SIG-M5 treated with dmso at 0.1 percent for 504 hours (cell line): Measurements from ENCODE around the gene CTNNBL1.

Experiments
- DNase-seq: peaks from one replicate; lab custom pipeline; 2025; ENCODE audit not compliant: unreplicated experiment; lab: John Stamatoyannopoulos, UW

Gene CTNNBL1

DNA sequence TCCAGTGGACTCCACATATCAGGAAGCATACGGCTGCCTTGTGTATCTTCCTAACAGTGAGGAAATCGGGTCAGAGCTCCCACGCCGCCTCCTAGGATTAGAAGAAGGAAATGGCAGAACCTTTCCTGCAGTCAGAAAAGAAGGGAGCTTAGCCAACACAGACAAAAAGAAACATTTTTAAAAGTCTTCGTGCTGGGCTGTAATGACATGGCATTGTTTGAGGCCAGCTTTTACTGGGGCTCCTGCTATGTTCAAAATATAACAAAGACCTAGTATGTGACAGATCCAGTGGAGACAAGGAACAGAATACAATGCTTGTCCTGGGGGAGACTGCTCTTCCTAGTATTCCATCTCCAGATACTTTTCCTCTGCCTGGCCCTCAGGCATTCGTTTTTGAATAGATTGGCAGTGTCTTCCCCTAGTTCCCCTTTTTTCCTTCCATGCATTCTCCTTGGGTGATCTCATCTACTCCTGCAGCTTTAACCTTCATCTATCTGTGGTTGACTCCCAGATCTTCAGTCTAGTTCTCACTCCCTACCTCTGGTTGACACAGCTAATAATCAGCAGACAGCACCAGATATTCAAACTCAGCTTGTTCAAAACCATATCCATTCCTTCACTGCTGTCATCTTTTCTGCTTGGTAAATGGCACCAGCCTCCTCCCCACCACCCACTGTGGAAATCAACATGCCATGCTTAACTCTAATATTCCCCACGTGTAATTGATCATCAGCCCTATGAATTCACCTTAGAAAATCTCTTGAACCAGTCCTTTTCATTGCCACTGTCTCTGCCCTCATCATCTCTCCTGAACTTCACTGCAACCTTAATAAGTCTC, 114.6 kb downstream of the CTNNBL1 start:
- no peak for DNase-seq

GRCh38 chr20:37810027-37810426, 116.2 kb downstream of the CTNNBL1 start:
- no peak for DNase-seq

DNA sequence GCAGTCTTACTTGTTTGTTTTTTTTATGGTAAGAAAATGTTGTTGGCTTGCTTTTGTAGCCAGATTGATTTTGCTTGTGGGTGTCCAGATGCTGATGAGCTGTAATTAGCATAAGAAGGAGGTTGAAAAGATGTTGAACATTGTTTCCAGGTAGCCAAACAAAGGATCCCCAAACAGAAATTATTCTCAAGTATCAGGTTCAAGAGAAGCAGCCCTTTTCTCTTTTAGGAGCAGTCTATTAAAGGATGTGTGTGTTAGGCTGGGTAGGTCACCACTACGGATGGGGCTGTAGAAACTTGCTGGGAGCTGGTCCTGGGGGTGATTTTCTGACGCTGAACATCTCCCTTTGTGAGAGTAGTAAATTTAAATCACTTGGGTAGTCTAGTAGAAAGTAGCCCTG, 122.2 kb downstream of the CTNNBL1 start:
- no peak for DNase-seq

GRCh38 chr20:37816726-37817125, 122.9 kb downstream of the CTNNBL1 start:
- no peak for DNase-seq

DNA sequence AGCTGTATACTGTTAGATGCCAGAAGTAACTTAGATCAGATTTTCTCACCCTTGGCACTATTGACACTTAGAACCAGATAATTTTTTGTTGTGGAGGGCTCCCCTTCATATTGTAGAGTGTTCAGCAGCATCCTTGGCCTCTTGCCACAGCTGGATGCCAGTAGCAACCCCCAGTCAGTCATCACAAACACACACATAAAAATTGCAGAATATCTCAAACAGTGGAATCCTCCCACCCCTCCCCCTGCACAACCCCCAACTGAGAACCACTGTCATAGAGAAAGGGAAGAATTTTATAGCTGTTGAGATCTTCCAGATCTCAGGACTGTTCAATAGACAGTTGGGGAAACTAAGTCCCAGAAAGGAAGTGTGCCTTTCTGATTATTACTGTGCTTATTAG, 127.9 kb downstream of the CTNNBL1 start:
- DNase-seq: no peak

GRCh38 chr20:37822141-37822601, 128.3 kb downstream of the CTNNBL1 start:
- DNase-seq: no peak

DNA sequence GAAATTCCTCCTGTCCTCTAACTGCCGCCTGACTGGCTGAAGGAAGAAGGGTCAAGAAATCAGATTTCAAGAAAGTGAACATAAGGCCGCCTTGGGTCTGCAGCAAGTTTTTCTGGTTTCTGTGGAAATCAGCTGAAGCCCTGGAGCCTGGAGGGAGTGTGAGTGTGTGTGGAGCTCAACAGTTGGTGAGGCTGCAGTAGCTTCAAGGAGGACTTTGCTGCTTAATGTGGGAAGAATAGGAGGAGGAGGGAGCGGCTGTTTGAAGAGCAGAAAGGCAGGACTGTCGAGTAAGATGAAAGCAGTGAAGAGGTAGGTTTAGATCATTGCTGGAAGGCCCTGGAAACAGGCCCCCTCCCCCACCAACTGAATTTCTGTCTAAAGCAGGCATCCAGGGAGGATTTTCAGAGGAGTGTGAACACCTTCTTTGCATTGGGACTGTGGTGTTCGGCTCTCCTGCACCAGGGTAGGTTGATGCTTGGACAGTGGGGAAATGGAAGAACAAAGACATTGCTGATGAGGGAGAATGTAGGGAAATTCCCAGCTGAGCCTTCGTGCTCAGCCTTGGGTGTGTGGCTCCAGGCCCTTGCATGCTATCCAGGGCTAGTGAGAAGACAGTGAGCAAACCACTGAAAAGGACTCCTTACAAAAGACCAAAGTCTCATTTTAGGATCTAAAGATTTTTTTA, 129.6 kb downstream of the CTNNBL1 start:
- peak; percentile 15 for DNase-seq

GRCh38 chr20:37827605-37828004, 133.8 kb downstream of the CTNNBL1 start:
- DNase-seq: no peak

- DNase-seq: no peak
Observed at GRCh38 chr20:37828684-37829083, 134.9 kb downstream of the CTNNBL1 start.

- DNase-seq: no peak
Observed at GRCh38 chr20:37829128-37829527, 135.3 kb downstream of the CTNNBL1 start.

DNA sequence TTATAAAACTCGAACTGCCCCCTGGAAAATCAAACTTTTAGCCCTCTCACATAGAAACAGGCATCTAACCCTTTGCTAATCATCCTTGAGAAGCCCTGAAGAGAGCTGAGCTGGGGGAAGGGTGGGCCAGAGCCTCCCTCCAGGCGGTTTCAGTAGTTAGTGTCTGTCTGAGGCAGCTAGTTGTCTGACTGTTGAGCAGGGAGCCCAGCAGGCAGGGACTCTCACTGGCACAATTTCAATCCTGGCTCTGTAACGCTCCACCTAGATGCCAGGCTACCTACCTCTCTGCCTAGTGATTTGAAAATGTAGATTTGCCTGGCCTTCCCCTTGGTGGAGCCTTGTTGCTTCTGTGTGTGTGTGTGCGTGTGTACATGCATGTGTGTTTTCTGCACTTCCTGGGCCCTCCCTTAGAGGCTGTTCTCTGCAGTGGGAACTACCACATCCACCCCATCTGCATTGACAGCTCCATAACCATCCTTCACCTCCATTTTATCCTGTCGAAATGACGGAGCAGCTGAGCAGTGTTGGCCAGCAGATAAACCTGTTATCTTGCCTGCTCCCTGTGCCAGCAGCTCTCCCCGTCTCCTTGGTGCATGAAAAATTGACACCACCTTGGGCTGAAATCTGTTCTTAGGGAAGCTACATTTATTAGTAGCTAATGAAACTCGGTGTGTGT, 139.5 kb downstream of the CTNNBL1 start:
- DNase-seq: no peak

DNA sequence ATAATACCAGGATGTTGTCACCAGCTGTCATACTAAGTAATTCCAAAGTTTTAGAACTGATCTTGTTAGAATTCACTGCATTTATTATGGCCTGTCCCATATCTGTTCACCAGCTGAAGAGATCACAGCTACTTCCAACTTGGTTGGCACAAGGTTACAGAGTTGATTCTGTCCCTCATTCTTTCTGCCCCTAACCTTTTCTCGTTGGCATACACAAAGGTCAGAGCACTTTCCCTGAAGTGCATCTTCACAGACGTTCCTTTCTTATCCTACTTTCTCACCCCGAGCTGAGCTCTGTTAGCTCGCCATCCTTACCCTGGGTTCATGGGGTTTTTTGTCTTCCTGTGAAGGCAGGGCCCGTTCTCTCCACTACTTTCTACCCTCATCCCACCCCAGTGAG, 143.1 kb downstream of the CTNNBL1 start:
- DNase-seq: no peak

DNA sequence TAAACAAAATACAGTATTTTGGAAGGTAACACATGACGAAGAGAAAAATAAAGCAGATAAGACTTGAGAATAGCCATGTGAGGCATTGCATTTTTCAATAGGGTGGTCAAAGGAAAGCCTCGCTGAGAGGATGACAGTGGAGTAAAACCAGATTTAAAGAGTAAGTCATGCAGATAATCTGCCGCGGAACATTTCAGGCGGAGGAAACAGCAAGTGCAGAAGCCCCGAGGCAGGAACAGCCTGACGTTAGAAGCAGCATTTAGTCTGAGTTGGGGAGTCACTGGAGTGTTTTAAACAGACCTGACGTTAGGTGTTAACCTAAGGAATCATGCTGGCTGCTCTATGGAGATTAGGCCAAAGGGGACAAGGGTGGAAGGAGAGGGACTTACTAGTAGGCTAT, 144.1 kb downstream of the CTNNBL1 start:
- no peak for DNase-seq

GRCh38 chr20:37838769-37839431, 145.1 kb downstream of the CTNNBL1 start:
- DNase-seq: no peak

GRCh38 chr20:37839432-37839827, 145.6 kb downstream of the CTNNBL1 start:
- no peak for DNase-seq

DNA sequence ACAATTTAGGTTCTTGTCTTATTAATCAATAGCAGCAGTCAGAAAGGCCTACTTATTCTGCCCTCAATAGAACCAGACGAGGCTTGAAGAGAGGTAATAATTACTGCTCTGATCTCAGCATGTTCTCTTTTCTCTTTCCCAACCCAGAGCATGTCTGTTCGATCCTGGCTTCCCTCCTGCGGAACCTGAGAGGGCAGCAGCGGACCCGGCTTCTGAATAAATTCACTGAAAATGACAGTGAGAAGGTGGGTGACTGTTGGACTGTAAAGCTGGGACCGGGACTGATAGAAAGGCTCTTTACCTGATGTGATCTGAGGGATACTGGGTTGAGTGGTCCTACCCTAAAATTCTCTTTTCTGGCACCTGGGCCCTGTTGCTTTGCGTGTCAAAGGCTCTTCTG, 146.1 kb downstream of the CTNNBL1 start:
- no peak for DNase-seq

DNA sequence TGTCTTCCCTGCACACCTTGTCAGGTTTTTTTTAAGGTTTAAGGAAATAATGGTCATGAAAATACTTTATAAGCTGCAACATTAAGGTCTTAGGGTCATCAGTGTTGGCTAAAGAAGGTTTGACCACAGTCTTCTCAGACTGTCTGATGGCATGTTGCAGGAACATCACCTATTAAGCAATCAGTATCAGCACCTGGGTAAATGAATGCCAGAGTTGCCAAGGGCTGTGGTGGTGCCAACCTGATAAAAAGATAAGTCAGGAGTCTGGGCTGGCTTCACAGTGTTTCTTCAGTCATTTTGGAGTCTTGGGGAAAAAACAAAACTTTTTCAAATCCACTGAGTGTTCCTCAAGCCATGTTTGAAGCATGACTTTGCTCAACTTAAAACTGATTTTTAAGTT, 147.6 kb downstream of the CTNNBL1 start:
- no peak for DNase-seq

GRCh38 chr20:37841971-37842370, 148.1 kb downstream of the CTNNBL1 start:
- DNase-seq: no peak

DNA sequence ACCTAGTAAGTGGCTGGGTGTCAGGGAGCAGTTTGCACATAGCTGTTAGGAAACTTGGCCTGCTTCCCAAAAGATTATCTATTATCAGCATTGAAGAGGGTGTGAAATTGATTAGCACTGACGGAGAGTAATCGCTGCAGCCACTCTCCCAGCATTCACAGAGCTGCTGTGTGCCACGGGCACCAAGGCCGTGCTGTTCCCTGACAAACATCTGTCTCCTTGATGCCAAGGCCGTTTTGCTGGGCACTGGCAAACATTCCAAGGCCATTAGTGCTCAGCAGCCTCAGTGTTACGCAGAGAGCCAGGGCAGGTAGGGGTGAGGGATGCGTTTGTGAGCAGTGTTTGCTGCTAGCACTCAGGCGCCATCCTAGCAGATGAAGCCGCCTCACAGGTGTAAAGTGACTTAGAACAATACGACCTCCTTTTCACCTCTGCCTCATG, 151.4 kb downstream of the CTNNBL1 start:
- no peak for DNase-seq

DNA sequence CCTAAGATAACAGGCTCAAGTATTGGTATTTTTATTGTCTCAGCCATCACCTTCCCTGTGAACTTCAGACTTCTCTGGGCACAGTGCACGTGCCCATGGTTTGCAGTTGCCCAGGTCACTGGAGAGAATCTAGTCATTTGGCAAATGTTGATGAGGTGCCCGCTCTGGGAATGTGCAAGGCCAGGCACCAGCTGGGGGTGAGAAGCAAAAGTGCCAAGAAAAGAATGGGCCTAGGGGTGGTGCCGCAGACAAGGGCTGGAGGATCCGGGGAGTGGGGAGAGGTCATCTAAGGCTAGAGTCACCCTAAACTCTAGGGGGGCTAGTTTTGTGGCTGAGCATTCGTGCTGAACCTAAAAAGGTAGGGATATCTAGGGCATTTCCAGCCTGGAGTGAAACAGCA, 152.0 kb downstream of the CTNNBL1 start:
- DNase-seq: no peak

GRCh38 chr20:37846573-37846972, 152.7 kb downstream of the CTNNBL1 start:
- no peak for DNase-seq
